SK-N-SH (cell line): ENCODE results near the gene LRRC25. TPM values are rescaled to one million over a fixed set of nuclear protein-coding genes. Genes with fewer than 3 reads are reported as not detected.

Experiments used
- CTCF ChIA-PET: fragments of 300-600, 350-600 bp; formaldehyde crosslinking; extraction: SDS; loops from one replicate; lab custom pipeline; 2021; lab: Yijun Ruan, JAX
- POLR2A ChIA-PET: fragments of 350-600 bp; sonication (Branson Sonifier 250); formaldehyde crosslinking; extraction: SDS; loops from one replicate; lab custom pipeline; 2020; ENCODE audit warnings: antibody characterized with exemption, inconsistent platforms; lab: Yijun Ruan, JAX
- DNase-seq: peaks from one replicate; pipeline ENCODE4 v3.0.0; 2012
- H2AFZ ChIP-seq: fragments of 200-600 bp; sonication (generic); 2 replicates; pipeline ENCODE4 v1.8.1; 2016; ENCODE audit warnings: antibody characterized with exemption, mild to moderate bottlenecking, low read depth
- H3F3A ChIP-seq: fragments of 200-600 bp; sonication (generic); replicated peaks from 2 replicates; pipeline ENCODE3; 2016; ENCODE audit warnings: antibody characterized with exemption, mild to moderate bottlenecking; ENCODE audit not compliant: insufficient read depth
- H3K27ac ChIP-seq, 2 experiments: fragments of 200-500 bp in 1 of 2; fragments of 200-600 bp in 1 of 2; sonication (Bioruptor generic) in 1 of 2; sonication (generic), shearing (Covaris generic) in 1 of 2; 2 replicates each; pipeline versions ENCODE4 v1.5.1 to v1.6.1; 2014 to 2016; ENCODE audit warnings: low read depth in 2 of 2, inconsistent platforms in 1 of 2, low read length in 1 of 2, mild to moderate bottlenecking in 1 of 2, mixed read lengths in 1 of 2
- H3K27me3 ChIP-seq: fragments of 200-600 bp; sonication (generic), shearing (Covaris generic); 2 replicates; pipeline ENCODE4 v1.6.1; 2016; ENCODE audit warnings: mixed run types; ENCODE audit not compliant: insufficient read depth
- H3K36me3 ChIP-seq, 2 experiments: fragments of 200-500 bp in 1 of 2; fragments of 200-600 bp in 1 of 2; sonication (Bioruptor generic) in 1 of 2; sonication (generic) in 1 of 2; replicated peaks in 1 of 2; 2 replicates each; pipeline versions ENCODE3 to v1.5.1; 2014 to 2016; ENCODE audit warnings: low read length in 1 of 2, mild to moderate bottlenecking in 1 of 2; ENCODE audit not compliant: insufficient read depth in 2 of 2, control insufficient read depth in 1 of 2
- H3K4me1 ChIP-seq, 2 experiments: fragments of 200-500 bp in 1 of 2; fragments of 200-600 bp in 1 of 2; sonication (Bioruptor generic) in 1 of 2; sonication (generic), shearing (Covaris generic) in 1 of 2; 2 replicates each; pipeline versions ENCODE4 v1.5.1 to v1.6.1; 2014 to 2016; ENCODE audit warnings: low read depth in 1 of 2, low read length in 1 of 2, mixed run types in 1 of 2; ENCODE audit not compliant: insufficient read depth in 2 of 2, control insufficient read depth in 1 of 2
- H3K4me2 ChIP-seq: fragments of 200-600 bp; sonication (generic), shearing (Covaris generic); 2 replicates; pipeline ENCODE4 v1.6.1; 2017; ENCODE audit warnings: mixed run types
- H3K4me3 ChIP-seq, 2 experiments: fragments of 200-500 bp in 1 of 2; fragments of 200-600 bp in 1 of 2; sonication (Bioruptor generic) in 1 of 2; sonication (generic), shearing (Covaris generic) in 1 of 2; 2 replicates each; pipeline versions ENCODE4 v1.5.1 to v1.8.1; 2014 to 2016; ENCODE audit warnings: low read depth in 2 of 2, inconsistent platforms in 1 of 2, low read length in 1 of 2, mild to moderate bottlenecking in 1 of 2, mixed read lengths in 1 of 2, moderate library complexity in 1 of 2
- H3K79me2 ChIP-seq: fragments of 200-600 bp; sonication (generic); 2 replicates; pipeline ENCODE4 v1.8.1; 2017; ENCODE audit warnings: mild to moderate bottlenecking; ENCODE audit not compliant: insufficient read depth
- H3K9ac ChIP-seq: fragments of 200-600 bp; sonication (generic); 2 replicates; pipeline ENCODE4 v1.6.1; 2017; ENCODE audit warnings: mixed run types
- H3K9me2 ChIP-seq: fragments of 200-600 bp; sonication (generic); 2 replicates; pipeline ENCODE4 v1.6.1; 2017; ENCODE audit warnings: mixed run types
- H3K9me3 ChIP-seq: fragments of 200-600 bp; sonication (generic); 2 replicates; pipeline ENCODE4 v1.6.1; 2017; ENCODE audit warnings: mixed run types, mild to moderate bottlenecking, moderate library complexity
- H4K20me1 ChIP-seq: fragments of 200-600 bp; sonication (generic); 2 replicates; pipeline ENCODE4 v1.6.1; 2017; ENCODE audit warnings: mild to moderate bottlenecking, mixed run types; ENCODE audit not compliant: insufficient read depth
- EP300 ChIP-seq, 2 experiments: IDR thresholded peaks; 2 replicates each; pipeline versions ENCODE4 v1.4.0 to v1.6.1; 2012; ENCODE audit warnings: borderline replicate concordance in 1 of 2, low read depth in 1 of 2, low read length in 1 of 2
- FOXM1 ChIP-seq: IDR thresholded peaks from 2 replicates; pipeline ENCODE4 v1.4.0; 2012; ENCODE audit warnings: low read depth, mild to moderate bottlenecking
- GABPA ChIP-seq: IDR thresholded peaks from 2 replicates; pipeline ENCODE4 v1.4.0; 2012; ENCODE audit warnings: low read depth, mild to moderate bottlenecking
- MXI1 ChIP-seq: IDR thresholded peaks from 2 replicates; pipeline ENCODE4 v1.6.1; 2012; ENCODE audit warnings: mild to moderate bottlenecking, low read depth, low read length, improper control_type of control experiment
- NFIC ChIP-seq: IDR thresholded peaks from 2 replicates; pipeline ENCODE4 v1.4.0; 2012; ENCODE audit warnings: borderline replicate concordance
- NRF1 ChIP-seq: IDR thresholded peaks from 2 replicates; pipeline ENCODE4 v1.6.1; 2012; ENCODE audit warnings: low read depth, mild to moderate bottlenecking, low read length
- TAF1 ChIP-seq: IDR thresholded peaks from 2 replicates; pipeline ENCODE4 v1.6.1; 2012; ENCODE audit warnings: low read depth, mild to moderate bottlenecking, low read length, moderate library complexity, borderline replicate concordance
- YY1 ChIP-seq: IDR thresholded peaks from 2 replicates; pipeline ENCODE4 v1.4.0; 2012; ENCODE audit warnings: low read depth, mild to moderate bottlenecking
- WGBS: methylation state at CpG from one replicate; pipeline ENCODE4 v1.1.6; 2017; ENCODE audit warnings: low lambda C conversion rate; 5-methylcytosine and 5-hydroxymethylcytosine counted together
- polyA plus RNA-seq, 3 experiments: library from polyadenylated mRNA; depleted of rRNA; stranded (reverse); fragments of >200 nt; gene quantifications; 2 replicates each; pipeline ENCODE4 v1.2.3, GENCODE V29; 2012
- TF ChIP-seq, protein P1 (sequence below): IDR thresholded peaks from 2 replicates; pipeline ENCODE4 v1.4.0; 2012; ENCODE audit warnings: low read depth, borderline replicate concordance
- TF ChIP-seq, protein P2 (sequence below): IDR thresholded peaks from 2 replicates; pipeline ENCODE4; 2012
- TF ChIP-seq, protein P3 (sequence below): fragments of 150-350 bp; IDR thresholded peaks from 2 replicates; pipeline ENCODE4 v1.6.1; 2016; ENCODE audit warnings: mild to moderate bottlenecking, low read depth, low read length
- TF ChIP-seq, protein P4 (sequence below): IDR thresholded peaks from 2 replicates; pipeline ENCODE4 v1.6.1; 2012; ENCODE audit warnings: mild to moderate bottlenecking, low read depth, low read length, moderate library complexity
- TF ChIP-seq, protein P5 (sequence below): IDR thresholded peaks from 2 replicates; pipeline ENCODE4 v1.4.0; 2012; ENCODE audit warnings: low read depth, borderline replicate concordance

LRRC25 gene
- polyA plus RNA-seq, 1 of the 3 experiments (the other 2 are of a cell fraction), result not detected

DNA sequence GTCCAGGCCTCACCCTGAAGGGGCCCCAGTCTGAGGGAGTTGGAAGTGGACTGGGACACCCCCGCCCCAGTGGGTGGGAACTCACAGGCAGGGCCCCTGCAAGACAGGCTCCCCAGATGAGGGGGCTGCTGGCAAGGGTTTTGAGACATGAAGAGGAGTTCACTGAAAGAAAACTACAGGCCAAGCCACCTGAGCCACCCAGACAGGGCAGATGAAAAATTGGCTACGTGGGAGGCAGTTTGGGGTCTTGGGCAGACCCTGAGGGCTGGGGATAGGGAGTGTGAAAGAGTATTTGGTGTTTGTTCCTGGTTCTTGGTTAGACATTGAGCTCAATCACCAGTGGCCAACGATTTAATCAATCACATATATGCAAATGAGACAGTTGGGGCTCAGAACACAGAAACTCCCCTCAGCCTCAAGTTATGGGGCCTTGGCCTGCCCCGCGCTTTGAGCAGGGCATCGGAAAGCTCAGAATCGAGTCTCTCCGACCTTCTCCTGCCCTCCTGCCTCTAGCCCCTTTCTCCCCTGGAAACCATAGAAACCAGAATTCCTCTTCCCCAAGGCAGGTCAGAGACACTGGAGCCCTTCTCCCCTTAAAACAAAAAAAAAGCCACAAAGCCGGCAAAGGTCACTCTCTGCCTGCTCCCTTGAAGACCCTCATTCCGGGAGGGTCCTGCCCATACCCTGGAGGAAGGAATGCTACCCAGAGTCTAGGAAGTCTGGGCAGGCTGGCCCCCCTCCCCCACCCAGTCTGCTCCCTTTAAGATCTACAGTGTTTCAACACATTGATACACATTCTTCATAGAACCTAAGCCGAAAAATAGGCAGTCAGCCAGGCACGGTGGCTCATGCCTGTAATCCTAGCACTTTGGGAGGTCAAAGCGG lies 41.8 kb upstream of the LRRC25 start:
- DNase-seq, result no peak
- no peaks in the 10 kb centered on the region for H4K20me1 ChIP-seq
- H3F3A ChIP-seq, result peaks cover 21% of the 10 kb centered on the region
- H3K79me2 ChIP-seq, result no peaks in the 10 kb centered on the region
- no peaks in the 10 kb centered on the region for H3K27me3 ChIP-seq
- no peaks in the 10 kb centered on the region for H3K9me3 ChIP-seq
- H2AFZ ChIP-seq, result no peak overlapping the region
- peaks cover 0 to 16% of the 10 kb centered on the region in 2 experiments; a peak in 2 of 4 replicates for H3K4me1 ChIP-seq
- H3K9me2 ChIP-seq, result no peaks in the 10 kb centered on the region
- peaks cover 0 to 10% of the 10 kb centered on the region in 2 experiments for H3K36me3 ChIP-seq
- no peak overlapping the region for H3K4me3 ChIP-seq
- H3K27ac ChIP-seq, result no peak overlapping the region
- H3K9ac ChIP-seq, result no peak overlapping the region
- POLR2A ChIA-PET, result interaction anchor here (0.5 kb wide), 1 partner anchor 10 kb away, joined by 3 read pairs; no protein-coding TSS in a partner anchor
- H3K4me2 ChIP-seq, result no peak overlapping the region
- 89% methylated on average over 13 of the region's 13 CpGs for WGBS
- TF ChIP-seq, protein P1, sequence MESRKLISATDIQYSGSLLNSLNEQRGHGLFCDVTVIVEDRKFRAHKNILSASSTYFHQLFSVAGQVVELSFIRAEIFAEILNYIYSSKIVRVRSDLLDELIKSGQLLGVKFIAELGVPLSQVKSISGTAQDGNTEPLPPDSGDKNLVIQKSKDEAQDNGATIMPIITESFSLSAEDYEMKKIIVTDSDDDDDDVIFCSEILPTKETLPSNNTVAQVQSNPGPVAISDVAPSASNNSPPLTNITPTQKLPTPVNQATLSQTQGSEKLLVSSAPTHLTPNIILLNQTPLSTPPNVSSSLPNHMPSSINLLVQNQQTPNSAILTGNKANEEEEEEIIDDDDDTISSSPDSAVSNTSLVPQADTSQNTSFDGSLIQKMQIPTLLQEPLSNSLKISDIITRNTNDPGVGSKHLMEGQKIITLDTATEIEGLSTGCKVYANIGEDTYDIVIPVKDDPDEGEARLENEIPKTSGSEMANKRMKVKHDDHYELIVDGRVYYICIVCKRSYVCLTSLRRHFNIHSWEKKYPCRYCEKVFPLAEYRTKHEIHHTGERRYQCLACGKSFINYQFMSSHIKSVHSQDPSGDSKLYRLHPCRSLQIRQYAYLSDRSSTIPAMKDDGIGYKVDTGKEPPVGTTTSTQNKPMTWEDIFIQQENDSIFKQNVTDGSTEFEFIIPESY, result no peak
- no peak for TF ChIP-seq TAF1
- no peak for TF ChIP-seq MXI1
- TF ChIP-seq, protein P2, sequence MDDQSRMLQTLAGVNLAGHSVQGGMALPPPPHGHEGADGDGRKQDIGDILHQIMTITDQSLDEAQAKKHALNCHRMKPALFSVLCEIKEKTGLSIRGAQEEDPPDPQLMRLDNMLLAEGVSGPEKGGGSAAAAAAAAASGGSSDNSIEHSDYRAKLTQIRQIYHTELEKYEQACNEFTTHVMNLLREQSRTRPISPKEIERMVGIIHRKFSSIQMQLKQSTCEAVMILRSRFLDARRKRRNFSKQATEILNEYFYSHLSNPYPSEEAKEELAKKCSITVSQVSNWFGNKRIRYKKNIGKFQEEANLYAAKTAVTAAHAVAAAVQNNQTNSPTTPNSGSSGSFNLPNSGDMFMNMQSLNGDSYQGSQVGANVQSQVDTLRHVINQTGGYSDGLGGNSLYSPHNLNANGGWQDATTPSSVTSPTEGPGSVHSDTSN, result no peak
- TF ChIP-seq NFIC, result no peak
- TF ChIP-seq NRF1, result no peak
- CTCF ChIA-PET, result interaction anchor here (0.9 to 3.9 kb wide), 6 partner anchors 9 to 151 kb away, joined by 3 to 30 read pairs (median 4); partner anchors contain the start of gene SSBP4

DNA sequence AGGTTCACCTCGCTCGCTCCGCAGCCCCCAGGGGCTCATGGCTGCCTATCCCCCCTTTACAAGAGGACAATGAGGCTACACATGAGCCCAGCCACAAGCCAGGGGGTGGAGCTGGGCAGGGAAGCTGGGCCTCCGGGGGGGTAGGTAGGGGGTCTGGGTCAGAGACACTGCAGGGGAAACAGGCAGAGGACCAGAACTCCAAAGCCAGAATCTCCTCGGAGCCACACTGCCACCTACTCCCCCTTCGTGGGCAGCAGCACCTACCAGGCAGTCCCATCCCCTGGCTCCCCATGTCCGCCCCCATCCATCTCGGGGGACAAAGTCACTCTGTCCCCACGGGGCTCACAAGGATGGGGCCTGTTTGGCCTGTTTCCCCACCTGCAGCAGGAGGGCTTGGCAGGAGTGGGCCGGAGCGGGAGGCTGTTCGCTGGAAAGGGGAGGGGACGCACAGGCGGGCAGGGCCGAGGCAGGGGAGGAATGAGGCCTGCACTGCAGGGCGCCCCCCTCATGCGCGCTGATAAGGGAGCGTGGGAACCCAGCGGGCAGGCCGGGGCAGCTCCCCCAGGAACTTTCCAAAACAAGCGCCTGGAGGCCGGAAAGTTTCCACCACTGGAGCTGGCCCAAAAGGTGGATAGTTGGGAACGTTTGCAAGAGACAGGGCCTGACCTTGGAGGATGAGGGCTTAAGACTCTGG lies 41.1 kb upstream of the LRRC25 start:
- Histone ChIP-seq H3K4me2 (peak overlapping the region; percentile 87; the same call in 1 of the 2 replicates), H4K20me1 (no peaks in the 10 kb centered on the region), H3F3A (peaks cover 22% of the 10 kb centered on the region), H3K79me2 (no peaks in the 10 kb centered on the region), H3K4me1 (peaks cover 0 to 19% of the 10 kb centered on the region in 2 experiments; a peak in 2 of 4 replicates), H3K4me3 (peak overlapping the region in 1 of 2 experiments; percentile 62; a peak in 2 of 4 replicates), H3K27ac (peak overlapping the region in 1 of 2 experiments; percentile 82; a peak in 2 of 4 replicates), H3K9me2 (no peaks in the 10 kb centered on the region), H3K9me3 (no peaks in the 10 kb centered on the region), H2AFZ (no peak overlapping the region), H3K9ac (no peak overlapping the region), H3K27me3 (no peaks in the 10 kb centered on the region), H3K36me3 (peaks cover 0 to 3% of the 10 kb centered on the region in 2 experiments)
- DNase-seq, result no peak
- ChIA-PET POLR2A (interaction anchor here (0.5 kb wide), 1 partner anchor 13 kb away, joined by 3 read pairs; no protein-coding TSS in a partner anchor), CTCF (interaction anchor here (0.6 to 3.9 kb wide), 7 partner anchors 10 to 582 kb away, joined by 3 to 30 read pairs (median 4); no protein-coding TSS in a partner anchor)
- 80% methylated on average over 15 of the region's 24 CpGs for WGBS
- TF ChIP-seq, protein P3, sequence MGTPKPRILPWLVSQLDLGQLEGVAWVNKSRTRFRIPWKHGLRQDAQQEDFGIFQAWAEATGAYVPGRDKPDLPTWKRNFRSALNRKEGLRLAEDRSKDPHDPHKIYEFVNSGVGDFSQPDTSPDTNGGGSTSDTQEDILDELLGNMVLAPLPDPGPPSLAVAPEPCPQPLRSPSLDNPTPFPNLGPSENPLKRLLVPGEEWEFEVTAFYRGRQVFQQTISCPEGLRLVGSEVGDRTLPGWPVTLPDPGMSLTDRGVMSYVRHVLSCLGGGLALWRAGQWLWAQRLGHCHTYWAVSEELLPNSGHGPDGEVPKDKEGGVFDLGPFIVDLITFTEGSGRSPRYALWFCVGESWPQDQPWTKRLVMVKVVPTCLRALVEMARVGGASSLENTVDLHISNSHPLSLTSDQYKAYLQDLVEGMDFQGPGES, result no peak
- TF ChIP-seq, protein P4, sequence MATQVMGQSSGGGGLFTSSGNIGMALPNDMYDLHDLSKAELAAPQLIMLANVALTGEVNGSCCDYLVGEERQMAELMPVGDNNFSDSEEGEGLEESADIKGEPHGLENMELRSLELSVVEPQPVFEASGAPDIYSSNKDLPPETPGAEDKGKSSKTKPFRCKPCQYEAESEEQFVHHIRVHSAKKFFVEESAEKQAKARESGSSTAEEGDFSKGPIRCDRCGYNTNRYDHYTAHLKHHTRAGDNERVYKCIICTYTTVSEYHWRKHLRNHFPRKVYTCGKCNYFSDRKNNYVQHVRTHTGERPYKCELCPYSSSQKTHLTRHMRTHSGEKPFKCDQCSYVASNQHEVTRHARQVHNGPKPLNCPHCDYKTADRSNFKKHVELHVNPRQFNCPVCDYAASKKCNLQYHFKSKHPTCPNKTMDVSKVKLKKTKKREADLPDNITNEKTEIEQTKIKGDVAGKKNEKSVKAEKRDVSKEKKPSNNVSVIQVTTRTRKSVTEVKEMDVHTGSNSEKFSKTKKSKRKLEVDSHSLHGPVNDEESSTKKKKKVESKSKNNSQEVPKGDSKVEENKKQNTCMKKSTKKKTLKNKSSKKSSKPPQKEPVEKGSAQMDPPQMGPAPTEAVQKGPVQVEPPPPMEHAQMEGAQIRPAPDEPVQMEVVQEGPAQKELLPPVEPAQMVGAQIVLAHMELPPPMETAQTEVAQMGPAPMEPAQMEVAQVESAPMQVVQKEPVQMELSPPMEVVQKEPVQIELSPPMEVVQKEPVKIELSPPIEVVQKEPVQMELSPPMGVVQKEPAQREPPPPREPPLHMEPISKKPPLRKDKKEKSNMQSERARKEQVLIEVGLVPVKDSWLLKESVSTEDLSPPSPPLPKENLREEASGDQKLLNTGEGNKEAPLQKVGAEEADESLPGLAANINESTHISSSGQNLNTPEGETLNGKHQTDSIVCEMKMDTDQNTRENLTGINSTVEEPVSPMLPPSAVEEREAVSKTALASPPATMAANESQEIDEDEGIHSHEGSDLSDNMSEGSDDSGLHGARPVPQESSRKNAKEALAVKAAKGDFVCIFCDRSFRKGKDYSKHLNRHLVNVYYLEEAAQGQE, result no peak
- TF ChIP-seq TAF1, result no peak
- no peak for TF ChIP-seq YY1
- TF ChIP-seq EP300 (IDR thresholded peaks at IDR 0.05; ENCODE audit: borderline replicate concordance in 1 of 2, low read depth in 1 of 2, low read length in 1 of 2), result no peak
- TF ChIP-seq, protein P5, sequence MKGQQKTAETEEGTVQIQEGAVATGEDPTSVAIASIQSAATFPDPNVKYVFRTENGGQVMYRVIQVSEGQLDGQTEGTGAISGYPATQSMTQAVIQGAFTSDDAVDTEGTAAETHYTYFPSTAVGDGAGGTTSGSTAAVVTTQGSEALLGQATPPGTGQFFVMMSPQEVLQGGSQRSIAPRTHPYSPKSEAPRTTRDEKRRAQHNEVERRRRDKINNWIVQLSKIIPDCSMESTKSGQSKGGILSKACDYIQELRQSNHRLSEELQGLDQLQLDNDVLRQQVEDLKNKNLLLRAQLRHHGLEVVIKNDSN, result no peak
- TF ChIP-seq GABPA, result no peak
- TF ChIP-seq FOXM1, result no peak
